ENCODE data around the gene SYT6. TPM values are rescaled to one million over a fixed set of nuclear protein-coding genes. Genes with fewer than 3 reads are reported as not detected.

SYT6 gene
- total RNA-seq, 2 experiments from 2014 or later: not detected

- no peak for DNase-seq
- Mint-ChIP-seq H3K27ac (no peak overlapping the region), H3K4me1 (ENCODE audit: low read depth) (peaks cover 9% of the 10 kb centered on the region), H3K4me3 (no peak overlapping the region), H3K36me3 (no peaks in the 10 kb centered on the region), H3K9me3 (no peaks in the 10 kb centered on the region), H3K27me3 (peaks cover 65% of the 10 kb centered on the region)
- ChIA-PET POLR2A (no interaction called here), CTCF (interaction anchor here (0.9 to 1.0 kb wide), 3 partner anchors 60 to 316 kb away, joined by 3 read pairs; no protein-coding TSS in a partner anchor)
- intact Hi-C loops (cut with micrococcal nuclease): no loop called here
These were observed 1.6 kb downstream of the SYT6 start for GRCh38 chr1:114152089-114152507.

- Mint-ChIP-seq H3K9me3 (no peaks in the 10 kb centered on the region), H3K36me3 (no peaks in the 10 kb centered on the region), H3K27ac (no peak overlapping the region), H3K27me3 (peaks cover 50% of the 10 kb centered on the region), H3K4me1 (ENCODE audit: low read depth) (peaks cover 9% of the 10 kb centered on the region), H3K4me3 (no peak overlapping the region)
- intact Hi-C loops (cut with micrococcal nuclease): no loop called here
- ChIA-PET POLR2A (no interaction called here), CTCF (no interaction called here)
- no peak for DNase-seq
These were observed 3.7 kb downstream of the SYT6 start for GRCh38 chr1:114150016-114150415.

- Mint-ChIP-seq H3K27ac (no peak overlapping the region), H3K4me3 (no peak overlapping the region), H3K36me3 (no peaks in the 10 kb centered on the region), H3K9me3 (no peaks in the 10 kb centered on the region), H3K4me1 (ENCODE audit: low read depth) (peaks cover 3% of the 10 kb centered on the region), H3K27me3 (peaks cover 42% of the 10 kb centered on the region)
- intact Hi-C loops (cut with micrococcal nuclease): no loop called here
- ChIA-PET POLR2A (no interaction called here), CTCF (no interaction called here)
- no peak for DNase-seq
These were observed 4.5 kb downstream of the SYT6 start for GRCh38 chr1:114149211-114149610.

GRCh38 chr1:114145504-114146151 is 8.0 kb downstream of the SYT6 start:
- intact Hi-C loops (cut with micrococcal nuclease): no loop called here
- no peaks in the 10 kb centered on the region for H3K36me3 Mint-ChIP-seq
- no peak for DNase-seq
- CTCF ChIA-PET: interaction anchor here (1.0 kb wide), 1 partner anchor 137 kb away, joined by 4 read pairs; no protein-coding TSS in a partner anchor
- H3K27me3 Mint-ChIP-seq: peaks cover 21% of the 10 kb centered on the region
- H3K9me3 Mint-ChIP-seq: no peaks in the 10 kb centered on the region
- POLR2A ChIA-PET: no interaction called here
- H3K27ac Mint-ChIP-seq: no peak overlapping the region
- H3K4me1 Mint-ChIP-seq (ENCODE audit: low read depth): no peaks in the 10 kb centered on the region
- H3K4me3 Mint-ChIP-seq: no peak overlapping the region

GRCh38 chr1:114144016-114144415 is 9.7 kb downstream of the SYT6 start:
- H3K27me3 Mint-ChIP-seq: peaks cover 9% of the 10 kb centered on the region
- H3K27ac Mint-ChIP-seq: no peak overlapping the region
- CTCF ChIA-PET: no interaction called here
- no peaks in the 10 kb centered on the region for H3K9me3 Mint-ChIP-seq
- no peak for DNase-seq
- H3K4me1 Mint-ChIP-seq (ENCODE audit: low read depth): no peaks in the 10 kb centered on the region
- POLR2A ChIA-PET: no interaction called here
- H3K4me3 Mint-ChIP-seq: no peak overlapping the region
- intact Hi-C loops (cut with micrococcal nuclease): no loop called here
- H3K36me3 Mint-ChIP-seq: no peaks in the 10 kb centered on the region

- Mint-ChIP-seq H3K9me3 (no peaks in the 10 kb centered on the region), H3K36me3 (no peaks in the 10 kb centered on the region), H3K4me1 (ENCODE audit: low read depth) (no peaks in the 10 kb centered on the region), H3K27me3 (peaks cover 2% of the 10 kb centered on the region), H3K4me3 (no peak overlapping the region), H3K27ac (no peak overlapping the region)
- POLR2A ChIA-PET: no interaction called here
- CTCF ChIA-PET: no interaction called here
- DNase-seq: no peak
- intact Hi-C loops (cut with micrococcal nuclease): no loop called here
These were observed 14.1 kb downstream of the SYT6 start for GRCh38 chr1:114139540-114139939.

- H3K4me1 Mint-ChIP-seq (ENCODE audit: low read depth): no peaks in the 10 kb centered on the region
- ChIA-PET POLR2A (no interaction called here), CTCF (no interaction called here)
- no peaks in the 10 kb centered on the region for H3K36me3 Mint-ChIP-seq
- H3K4me3 Mint-ChIP-seq: no peak overlapping the region
- no peak for DNase-seq
- intact Hi-C loops (cut with micrococcal nuclease): no loop called here
- H3K9me3 Mint-ChIP-seq: no peaks in the 10 kb centered on the region
- H3K27me3 Mint-ChIP-seq: peaks cover 2% of the 10 kb centered on the region
- H3K27ac Mint-ChIP-seq: no peak overlapping the region
These were observed 16.2 kb downstream of the SYT6 start for GRCh38 chr1:114137497-114137896.

GRCh38 chr1:114135786-114136185 is 17.9 kb downstream of the SYT6 start:
- CTCF ChIA-PET: no interaction called here

GRCh38 chr1:114134518-114134917 is 19.2 kb downstream of the SYT6 start:
- no peaks in the 10 kb centered on the region for H3K36me3 Mint-ChIP-seq
- no peaks in the 10 kb centered on the region for H3K9me3 Mint-ChIP-seq
- intact Hi-C loops (cut with micrococcal nuclease): no loop called here
- ChIA-PET CTCF (no interaction called here), POLR2A (no interaction called here)
- DNase-seq: no peak
- H3K27me3 Mint-ChIP-seq: peaks cover 5% of the 10 kb centered on the region
- no peaks in the 10 kb centered on the region for H3K4me1 Mint-ChIP-seq (ENCODE audit: low read depth)
- no peak overlapping the region for H3K27ac Mint-ChIP-seq
- H3K4me3 Mint-ChIP-seq: no peak overlapping the region

More at GRCh38 chr1:114135786-114136185, 17.9 kb downstream of the SYT6 start:
- POLR2A ChIA-PET: no interaction called here
- no peaks in the 10 kb centered on the region for H3K36me3 Mint-ChIP-seq
- no peaks in the 10 kb centered on the region for H3K4me1 Mint-ChIP-seq (ENCODE audit: low read depth)
- no peak overlapping the region for H3K4me3 Mint-ChIP-seq
- H3K27me3 Mint-ChIP-seq: peaks cover 5% of the 10 kb centered on the region
- no peak overlapping the region for H3K27ac Mint-ChIP-seq
- intact Hi-C loops (cut with micrococcal nuclease): no loop called here
- DNase-seq: no peak
- H3K9me3 Mint-ChIP-seq: no peaks in the 10 kb centered on the region

GRCh38 chr1:114133129-114133528 is 20.5 kb downstream of the SYT6 start:
- ChIA-PET CTCF (no interaction called here), POLR2A (no interaction called here)
- Mint-ChIP-seq H3K9me3 (no peaks in the 10 kb centered on the region), H3K27ac (no peak overlapping the region), H3K36me3 (no peaks in the 10 kb centered on the region), H3K4me3 (no peak overlapping the region), H3K27me3 (peaks cover 7% of the 10 kb centered on the region), H3K4me1 (ENCODE audit: low read depth) (peaks cover 5% of the 10 kb centered on the region)
- DNase-seq: no peak
- intact Hi-C loops (cut with micrococcal nuclease): no loop called here

- no peak overlapping the region for H3K4me3 Mint-ChIP-seq
- intact Hi-C loops (cut with micrococcal nuclease): no loop called here
- no peak overlapping the region for H3K27ac Mint-ChIP-seq
- no peaks in the 10 kb centered on the region for H3K9me3 Mint-ChIP-seq
- H3K27me3 Mint-ChIP-seq: peaks cover 5% of the 10 kb centered on the region
- CTCF ChIA-PET: no interaction called here
- DNase-seq: no peak
- H3K36me3 Mint-ChIP-seq: no peaks in the 10 kb centered on the region
- POLR2A ChIA-PET: no interaction called here
- peaks cover 5% of the 10 kb centered on the region for H3K4me1 Mint-ChIP-seq (ENCODE audit: low read depth)
These were observed 22.0 kb downstream of the SYT6 start for GRCh38 chr1:114131526-114132220.

- H3K36me3 Mint-ChIP-seq: no peaks in the 10 kb centered on the region
- no peaks in the 10 kb centered on the region for H3K9me3 Mint-ChIP-seq
- no peak overlapping the region for H3K27ac Mint-ChIP-seq
- H3K4me3 Mint-ChIP-seq: no peak overlapping the region
- peaks cover 5% of the 10 kb centered on the region for H3K4me1 Mint-ChIP-seq (ENCODE audit: low read depth)
- peaks cover 5% of the 10 kb centered on the region for H3K27me3 Mint-ChIP-seq
- no peak for DNase-seq
- CTCF ChIA-PET: interaction anchor here (0.6 kb wide), 1 partner anchor 117 kb away, joined by 4 read pairs; no protein-coding TSS in a partner anchor
- intact Hi-C loops (cut with micrococcal nuclease): no loop called here
- POLR2A ChIA-PET: no interaction called here
These were observed 22.7 kb downstream of the SYT6 start for GRCh38 chr1:114130846-114131525.

Data from activated CD4-positive, alpha-beta memory T cell treated with anti-CD3 and anti-CD28 coated beads for 36 hours (primary cell).